Activated B cell treated with CpG ODN at 0.5 μM for 24 hours (primary cell): Measurements from ENCODE around the gene RICTOR. TPM values are rescaled to one million over a fixed set of nuclear protein-coding genes. Genes with fewer than 3 reads are reported as not detected.

ENCODE experiments used
- ATAC-seq: fragments of 200-7000 bp; cut with Tn5 transposase; one replicate; pipeline ENCODE4 v1.10.0; 2021; ENCODE audit warnings: low read depth, mild to moderate bottlenecking, moderate library complexity
- CTCF ChIA-PET: fragments of 350-600 bp; sonication (Branson Sonifier 250); formaldehyde crosslinking; loops from one replicate; lab custom pipeline; 2021; ENCODE audit warnings: antibody characterized with exemption; lab: Charles Lee
- POLR2A ChIA-PET: fragments of 350-600 bp; sonication (Branson Sonifier 250); formaldehyde crosslinking; loops from one replicate; lab custom pipeline; 2021; ENCODE audit warnings: antibody characterized with exemption; lab: Charles Lee
- DNase-seq: peaks from one replicate; pipeline ENCODE4 v3.0.0; 2022
- H3K27ac Mint-ChIP-seq: one replicate; pipeline ENCODE4 v1.8.0; 2020; ENCODE audit warnings: mixed read lengths
- H3K27me3 Mint-ChIP-seq: one replicate; pipeline ENCODE4 v1.8.0; 2021; ENCODE audit warnings: mixed read lengths
- H3K36me3 Mint-ChIP-seq: one replicate; pipeline ENCODE4 v1.8.0; 2021; ENCODE audit warnings: low read depth, mixed read lengths
- H3K4me1 Mint-ChIP-seq: one replicate; pipeline ENCODE4 v1.8.0; 2021; ENCODE audit warnings: mixed read lengths
- H3K4me3 Mint-ChIP-seq: one replicate; pipeline ENCODE4 v1.8.0; 2020; ENCODE audit warnings: mild to moderate bottlenecking, mixed read lengths
- H3K9me3 Mint-ChIP-seq: one replicate; pipeline ENCODE4 v1.8.0; 2020; ENCODE audit warnings: mixed read lengths
- CTCF ChIP-seq: fragments of 200-600 bp; IDR thresholded peaks from one replicate; pipeline ENCODE4 v1.8.0; 2022; ENCODE audit warnings: antibody characterized with exemption, mild to moderate bottlenecking
- intact Hi-C: fragments of 100-400 bp; cut with micrococcal nuclease; formaldehyde crosslinking; loops from one replicate; pipeline ENCODE4 v1.15.1; 2024
- total RNA-seq: library from RNA; stranded (reverse); gene quantifications from 2 replicates; pipeline ENCODE4 v1.2.3, GENCODE V29; 2022

RICTOR gene
- total RNA-seq, 1 donor from 2014 or later: 51.8 TPM

DNA sequence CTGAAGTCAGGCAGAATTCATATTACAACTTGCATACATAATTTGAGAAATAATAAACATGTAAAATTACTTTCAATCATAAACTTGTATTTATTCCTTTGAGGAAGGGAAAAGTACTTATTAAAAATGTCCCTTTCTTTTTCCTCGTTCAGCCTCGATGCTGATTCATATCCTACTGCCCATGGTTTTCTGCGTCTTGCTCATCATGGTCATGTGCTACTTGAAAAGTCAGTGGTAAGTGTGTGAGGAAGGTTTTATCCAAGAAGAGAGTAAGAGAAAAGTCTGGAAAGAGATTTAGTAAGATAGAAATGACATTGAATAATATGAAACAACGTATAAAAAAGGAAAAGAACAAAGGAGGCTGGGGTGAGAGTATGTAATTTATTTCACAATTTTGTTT lies 142.5 kb downstream of the RICTOR start:
- ATAC-seq: no peak
- intact Hi-C loops: no loop called here
- POLR2A ChIA-PET: no interaction called here
- H3K27me3 Mint-ChIP-seq: peaks cover 7% of the 10 kb centered on the region
- H3K27ac Mint-ChIP-seq: no peak overlapping the region
- no peak for TF ChIP-seq CTCF
- no peaks in the 10 kb centered on the region for H3K4me1 Mint-ChIP-seq
- DNase-seq: no peak
- peaks cover 3% of the 10 kb centered on the region for H3K36me3 Mint-ChIP-seq
- H3K9me3 Mint-ChIP-seq: no peaks in the 10 kb centered on the region
- CTCF ChIA-PET: no interaction called here
- H3K4me3 Mint-ChIP-seq: no peak overlapping the region

DNA sequence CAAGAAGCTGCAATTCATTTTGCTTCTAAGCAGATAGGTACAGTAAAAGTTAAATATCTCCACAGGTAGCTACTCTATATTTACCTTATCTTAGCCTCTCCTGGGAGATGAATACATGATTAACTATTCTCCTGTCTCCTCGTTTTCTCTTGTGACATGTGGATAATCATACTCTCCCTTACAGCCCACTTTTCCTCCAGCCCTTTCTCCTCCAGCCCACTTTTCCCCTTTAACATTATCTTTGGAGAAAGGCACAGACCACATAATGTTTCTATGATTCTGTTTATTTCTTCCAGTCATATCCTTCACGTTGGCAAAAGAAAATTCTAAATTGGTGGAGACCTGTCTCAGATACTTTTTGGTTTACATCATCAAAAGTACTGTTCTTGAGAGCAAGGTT lies 144.4 kb downstream of the RICTOR start:
- ATAC-seq: no peak
- no peak for DNase-seq
- no peak overlapping the region for H3K4me3 Mint-ChIP-seq
- no peaks in the 10 kb centered on the region for H3K36me3 Mint-ChIP-seq
- no peaks in the 10 kb centered on the region for H3K4me1 Mint-ChIP-seq
- intact Hi-C loops: no loop called here
- ChIA-PET CTCF (no interaction called here), POLR2A (no interaction called here)
- no peaks in the 10 kb centered on the region for H3K9me3 Mint-ChIP-seq
- TF ChIP-seq CTCF: no peak
- H3K27me3 Mint-ChIP-seq: peaks cover 14% of the 10 kb centered on the region
- no peak overlapping the region for H3K27ac Mint-ChIP-seq

GRCh38 chr5:38927470-38927869 lies 146.7 kb downstream of the RICTOR start:
- intact Hi-C loops: no loop called here
- no peaks in the 10 kb centered on the region for H3K9me3 Mint-ChIP-seq
- no peak for TF ChIP-seq CTCF
- H3K4me1 Mint-ChIP-seq: no peaks in the 10 kb centered on the region
- ATAC-seq: no peak
- no peak overlapping the region for H3K4me3 Mint-ChIP-seq
- H3K36me3 Mint-ChIP-seq: no peaks in the 10 kb centered on the region
- ChIA-PET CTCF (no interaction called here), POLR2A (no interaction called here)
- H3K27ac Mint-ChIP-seq: no peak overlapping the region
- DNase-seq: no peak
- H3K27me3 Mint-ChIP-seq: peaks cover 25% of the 10 kb centered on the region

DNA sequence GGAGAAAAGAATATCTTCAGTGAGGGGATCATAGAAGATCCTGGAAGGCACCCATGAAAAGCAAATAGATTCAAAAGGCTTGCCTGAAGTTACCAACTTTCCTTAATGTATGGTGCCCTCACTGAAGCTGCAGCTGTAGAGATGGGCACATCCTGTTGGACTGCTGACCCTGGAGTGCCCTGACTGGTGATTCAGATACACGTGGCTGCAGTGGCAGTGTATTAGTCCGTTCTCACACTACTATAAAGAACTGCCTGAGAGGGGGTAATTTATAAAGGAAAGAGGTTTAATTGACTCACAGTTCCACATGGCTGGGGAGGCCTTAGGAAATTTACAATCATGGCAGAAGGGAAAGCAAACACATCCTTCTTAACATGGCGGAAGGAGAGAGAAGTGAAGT lies 148.1 kb downstream of the RICTOR start:
- Mint-ChIP-seq H3K4me1 (no peaks in the 10 kb centered on the region), H3K27me3 (peaks cover 29% of the 10 kb centered on the region), H3K36me3 (no peaks in the 10 kb centered on the region), H3K9me3 (no peaks in the 10 kb centered on the region), H3K27ac (no peak overlapping the region), H3K4me3 (no peak overlapping the region)
- intact Hi-C loops: no loop called here
- POLR2A ChIA-PET: no interaction called here
- TF ChIP-seq CTCF: no peak
- ATAC-seq (no peak), DNase-seq (no peak)
- CTCF ChIA-PET: no interaction called here

- intact Hi-C loops: no loop called here
- CTCF ChIA-PET: no interaction called here
- Mint-ChIP-seq H3K27ac (no peak overlapping the region), H3K4me1 (no peaks in the 10 kb centered on the region), H3K27me3 (peaks cover 29% of the 10 kb centered on the region), H3K9me3 (no peaks in the 10 kb centered on the region), H3K4me3 (no peak overlapping the region), H3K36me3 (no peaks in the 10 kb centered on the region)
- POLR2A ChIA-PET: no interaction called here
- DNase-seq (no peak), ATAC-seq (no peak)
- TF ChIP-seq CTCF: no peak
Observed at GRCh38 chr5:38925154-38925925, 148.9 kb downstream of the RICTOR start.
